Colon (tissue), 2 donors: ENCODE measurements around the gene ACTG1.
"Not testable (repeated sequence)": the region's sequence is repeated elsewhere in the genome, so short reads cannot be mapped to it uniquely, and the experiment has no call there.

ENCODE experiments used
- FAIRE-seq: peaks from 2 replicates; lab custom pipeline; 2012; peaks lifted over from hg19 to GRCh38; lab: Jason Lieb, UNC
- donor health status: control.
- donor health status: control.

Gene ACTG1

DNA sequence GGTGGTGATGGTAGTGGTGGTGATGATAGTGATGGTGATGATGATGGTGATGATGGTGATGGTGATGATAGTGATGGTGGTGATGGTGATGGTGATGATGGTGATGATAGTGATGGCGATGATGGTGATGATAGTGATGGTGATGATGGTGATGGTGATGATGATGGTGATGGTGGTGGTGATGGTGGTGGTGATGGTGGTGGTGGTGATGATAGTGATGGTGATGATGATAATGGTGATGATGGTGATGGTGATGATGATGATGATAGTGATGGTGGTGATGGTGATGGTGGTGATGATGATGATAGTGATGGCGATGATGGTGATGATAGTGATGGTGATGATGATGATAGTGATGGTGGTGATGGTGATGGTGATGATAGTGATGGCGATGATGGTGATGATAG is 19.4 kb upstream of the ACTG1 start:
- peak; percentile 66 for FAIRE-seq

DNA sequence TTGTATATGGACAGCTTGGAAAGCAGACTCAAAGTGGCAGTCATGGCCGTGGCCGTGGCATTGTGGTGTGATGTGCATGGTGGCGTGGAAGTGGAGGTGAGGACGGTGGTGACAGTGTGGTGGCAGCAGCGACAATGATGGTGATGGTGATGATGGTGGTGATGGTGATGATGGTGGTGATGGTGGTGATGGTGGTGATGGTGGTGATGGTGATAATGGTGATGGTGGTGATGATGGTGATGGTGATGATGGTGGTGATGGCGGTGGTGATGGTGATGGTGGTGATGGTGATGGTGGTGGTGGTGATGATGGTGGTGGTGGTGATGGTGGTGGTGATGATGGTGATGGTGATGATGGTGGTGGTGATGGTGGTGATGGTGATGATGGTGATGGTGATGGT is 18.4 kb upstream of the ACTG1 start:
- not testable (repeated sequence) for FAIRE-seq

DNA sequence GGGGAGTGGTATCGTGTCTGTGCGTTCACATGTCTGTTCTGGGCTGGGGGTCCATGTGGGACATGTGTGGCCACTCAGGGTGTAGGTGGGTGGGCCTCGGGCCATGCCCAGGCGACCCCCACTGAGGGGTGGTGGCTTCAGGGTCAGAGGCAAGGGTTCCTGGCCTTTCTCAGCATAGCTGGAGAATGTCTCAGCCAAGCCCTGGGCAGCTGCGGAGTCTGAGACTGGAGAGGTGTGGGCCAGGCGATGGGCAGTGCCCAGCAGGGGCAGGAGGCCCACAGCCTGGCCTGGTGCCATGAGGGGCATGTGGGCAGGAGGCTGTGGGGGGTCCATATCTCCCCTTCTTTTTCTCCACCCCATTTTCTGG is 16.8 kb upstream of the ACTG1 start:
- no peak for FAIRE-seq

DNA sequence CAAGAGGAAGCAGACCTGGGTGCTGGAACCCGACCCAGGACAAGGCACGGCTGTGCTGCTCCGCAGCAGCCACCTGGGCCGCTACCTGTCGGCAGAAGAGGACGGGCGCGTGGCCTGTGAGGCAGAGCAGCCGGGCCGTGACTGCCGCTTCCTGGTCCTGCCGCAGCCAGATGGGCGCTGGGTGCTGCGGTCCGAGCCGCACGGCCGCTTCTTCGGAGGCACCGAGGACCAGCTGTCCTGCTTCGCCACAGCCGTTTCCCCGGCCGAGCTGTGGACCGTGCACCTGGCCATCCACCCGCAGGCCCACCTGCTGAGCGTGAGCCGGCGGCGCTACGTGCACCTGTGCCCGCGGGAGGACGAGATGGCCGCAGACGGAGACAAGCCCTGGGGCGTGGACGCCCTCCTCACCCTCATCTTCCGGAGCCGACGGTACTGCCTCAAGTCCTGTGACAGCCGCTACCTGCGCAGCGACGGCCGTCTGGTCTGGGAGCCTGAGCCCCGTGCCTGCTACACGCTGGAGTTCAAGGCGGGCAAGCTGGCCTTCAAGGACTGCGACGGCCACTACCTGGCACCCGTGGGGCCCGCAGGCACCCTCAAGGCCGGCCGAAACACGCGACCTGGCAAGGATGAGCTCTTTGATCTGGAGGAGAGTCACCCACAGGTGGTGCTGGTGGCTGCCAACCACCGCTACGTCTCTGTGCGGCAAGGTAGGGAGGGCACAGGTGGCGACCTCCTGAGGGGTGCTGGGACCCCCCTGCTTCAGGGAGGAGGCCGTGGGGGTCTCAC is 16.2 kb upstream of the ACTG1 start:
- no peak for FAIRE-seq

DNA sequence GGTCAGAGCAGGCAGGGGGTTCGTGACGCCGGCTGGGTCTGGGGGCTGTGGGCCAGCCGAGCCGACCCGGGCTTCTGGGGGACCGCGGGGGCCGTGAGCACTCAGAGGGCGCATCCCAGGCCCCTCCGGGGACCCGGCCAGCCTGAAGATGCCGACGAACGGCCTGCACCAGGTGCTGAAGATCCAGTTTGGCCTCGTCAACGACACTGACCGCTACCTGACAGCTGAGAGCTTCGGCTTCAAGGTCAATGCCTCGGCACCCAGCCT is 15.7 kb upstream of the ACTG1 start:
- FAIRE-seq: no peak

DNA sequence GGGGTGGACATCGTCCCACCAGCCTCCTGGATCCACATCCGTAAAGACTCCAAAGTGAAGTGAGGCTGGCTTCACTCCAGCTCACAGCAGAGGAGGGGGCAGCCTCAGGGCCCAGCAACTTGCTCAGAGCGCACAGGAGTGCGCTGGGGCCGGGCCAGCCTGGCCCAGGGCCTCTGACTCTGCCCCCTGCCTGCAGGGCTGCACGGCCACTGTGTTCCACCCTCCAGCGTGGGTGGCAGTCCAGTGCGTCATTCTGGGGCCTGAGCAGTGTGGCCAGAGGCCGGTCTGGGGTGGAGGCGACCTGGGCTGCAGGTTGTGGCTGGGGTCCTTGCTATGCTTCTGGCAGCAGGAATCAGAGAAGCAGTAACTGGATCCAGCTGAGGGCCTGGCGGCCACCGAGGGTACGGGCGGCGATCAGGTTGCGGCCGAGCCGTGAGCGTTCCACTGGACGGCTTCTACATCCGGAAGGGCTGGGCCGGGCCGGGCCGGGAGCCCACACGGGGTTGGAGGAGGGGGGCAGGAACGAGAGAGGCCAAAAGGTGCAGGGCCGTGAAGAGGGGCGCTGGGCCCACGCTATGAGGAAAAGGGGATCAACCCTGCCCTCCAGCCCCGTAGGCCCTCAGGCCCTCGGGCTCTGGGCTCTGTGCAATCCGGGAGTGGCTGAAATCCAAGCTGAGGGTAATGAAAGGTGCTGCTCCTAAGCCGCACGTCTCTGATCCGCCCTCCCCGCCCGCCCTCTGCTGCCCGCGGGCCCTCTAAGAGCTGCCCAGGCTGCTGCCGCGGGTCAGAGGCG is 15.2 kb upstream of the ACTG1 start, which contains the start of gene FSCN2:
Gene FSCN2 (plus strand): TSS at position 787 of the 793 bp plus-strand sequence. CDS start 155 bp downstream, outside the sequence.
- no peak for FAIRE-seq

DNA sequence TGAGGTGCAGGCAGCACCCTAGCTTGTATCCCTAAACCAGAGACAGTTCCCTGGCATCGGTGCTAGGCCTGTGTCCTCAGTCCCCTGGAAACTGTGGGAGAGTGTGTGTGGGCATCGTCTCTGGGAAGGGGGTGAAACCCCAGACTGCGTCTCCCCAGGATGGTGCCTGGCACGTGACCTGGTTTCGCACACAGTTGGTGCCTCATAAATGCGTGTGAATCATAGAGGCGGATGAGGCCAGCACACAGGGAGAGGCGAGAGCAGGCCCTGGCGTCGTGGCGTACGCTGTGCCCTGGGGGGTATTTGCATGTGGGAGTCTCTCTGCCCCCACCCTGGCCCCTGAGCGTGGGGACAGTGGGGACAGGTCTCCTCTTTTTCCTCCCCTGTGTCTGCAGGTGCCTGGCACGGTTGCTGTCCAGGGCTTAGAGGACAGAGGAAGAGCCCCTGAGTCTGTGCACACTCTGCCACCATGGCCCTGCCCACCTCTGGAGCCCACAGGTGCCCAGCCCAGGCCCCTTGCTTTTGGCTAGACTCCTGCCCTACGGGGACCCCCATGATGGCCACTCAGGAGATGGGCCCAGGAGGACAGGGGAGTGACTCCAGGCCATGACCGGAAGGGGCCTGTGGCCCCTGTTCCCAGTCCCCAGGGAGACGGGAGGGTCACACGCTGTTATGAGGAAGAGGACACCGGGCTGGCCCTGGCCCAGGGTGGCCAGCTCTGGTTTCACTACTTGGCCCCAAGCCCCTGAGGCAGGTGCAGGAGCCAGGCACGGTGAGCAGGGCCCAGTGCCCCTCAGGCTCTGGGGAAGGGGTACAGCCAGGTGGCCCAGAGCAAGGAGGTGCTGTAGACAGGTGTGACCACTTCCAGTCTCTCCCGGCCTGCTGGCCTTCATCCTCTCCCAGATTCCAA is 14.3 kb upstream of the ACTG1 start:
- no peak for FAIRE-seq

DNA sequence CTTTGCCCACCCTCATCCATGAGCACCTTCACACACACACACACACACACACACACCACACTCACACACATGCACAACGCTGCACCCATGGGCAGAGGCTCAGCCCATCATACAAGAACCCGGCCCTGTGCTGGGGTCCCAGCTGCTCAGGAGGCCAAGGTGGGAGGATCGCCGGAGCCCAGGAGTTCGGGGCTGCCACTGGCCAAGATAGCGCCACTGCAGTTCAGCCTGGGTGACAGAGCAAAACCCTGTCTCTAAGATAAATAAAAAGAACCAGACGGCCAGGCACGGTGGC is 12.2 kb upstream of the ACTG1 start:
- no peak for FAIRE-seq

DNA sequence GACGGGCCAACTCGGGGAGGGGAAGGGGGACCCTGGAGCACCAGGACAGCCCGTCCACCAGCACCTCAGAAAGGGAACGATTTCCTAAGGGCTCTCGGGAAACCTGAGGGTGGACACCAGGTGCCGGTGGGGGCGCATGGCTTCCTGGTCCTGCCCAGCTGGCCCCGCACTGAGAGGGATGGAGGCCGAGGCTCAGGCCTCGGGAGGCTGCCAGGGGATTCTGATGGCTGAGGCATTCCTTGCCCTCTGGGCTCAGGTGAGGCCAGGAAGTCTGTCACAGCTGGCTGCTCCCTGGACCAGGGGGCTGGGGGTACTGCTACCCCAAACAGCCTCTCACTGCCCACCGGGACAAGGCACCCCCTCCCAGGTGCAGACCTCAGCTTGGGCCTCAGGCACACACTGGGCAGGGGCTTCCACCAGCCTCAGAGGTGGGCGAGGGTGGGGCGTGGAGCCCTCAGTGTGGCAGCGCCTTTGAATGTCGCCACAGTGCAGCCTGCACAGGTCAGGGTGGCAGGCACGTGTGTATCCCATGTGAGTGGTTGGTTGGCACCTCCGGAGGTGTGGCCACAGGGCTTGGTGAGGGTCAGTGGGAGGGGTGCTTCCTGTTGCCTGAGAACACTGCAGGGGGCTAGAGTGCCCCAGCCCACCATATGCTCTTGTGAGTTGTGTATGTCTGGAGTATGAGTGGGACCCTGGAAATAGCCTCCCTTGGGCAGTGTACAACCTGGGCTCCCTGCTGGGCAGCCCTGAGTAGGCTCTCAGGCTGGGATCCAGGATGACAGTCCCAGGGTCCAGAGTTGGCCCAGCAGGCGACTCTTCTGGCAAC is 11.7 kb upstream of the ACTG1 start:
- no peak for FAIRE-seq

DNA sequence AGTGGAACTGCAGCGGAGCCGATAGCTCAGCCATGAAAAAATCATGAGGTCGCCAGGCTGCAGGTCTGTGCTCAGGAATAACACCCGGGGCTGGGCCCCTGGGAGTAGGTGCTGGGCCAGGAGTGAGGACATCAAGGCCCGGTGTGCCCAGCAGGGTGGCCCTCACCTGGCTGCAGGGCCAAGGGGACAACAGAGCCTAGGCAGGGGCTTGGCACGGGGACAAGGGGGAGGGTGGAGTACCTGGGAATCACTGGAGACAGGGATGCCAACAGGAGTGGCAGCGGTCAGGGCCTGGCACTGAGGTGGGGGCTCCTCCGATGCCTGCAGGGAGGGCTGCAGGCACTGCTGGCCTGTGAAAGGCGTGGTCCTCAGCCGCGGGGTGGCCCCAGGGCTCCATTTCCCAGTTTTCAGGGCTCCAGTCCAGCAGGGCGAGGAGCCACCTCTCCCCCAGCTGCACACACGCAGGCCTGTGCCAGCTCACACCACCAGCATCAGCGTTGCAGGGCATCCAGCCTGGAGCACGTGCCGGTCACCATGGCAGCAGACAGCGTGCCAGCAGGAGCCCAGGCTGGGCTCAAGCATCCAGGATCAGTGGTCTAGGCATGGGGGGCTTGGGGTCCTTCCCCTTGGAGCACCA is 10.9 kb upstream of the ACTG1 start:
- FAIRE-seq: no peak

DNA sequence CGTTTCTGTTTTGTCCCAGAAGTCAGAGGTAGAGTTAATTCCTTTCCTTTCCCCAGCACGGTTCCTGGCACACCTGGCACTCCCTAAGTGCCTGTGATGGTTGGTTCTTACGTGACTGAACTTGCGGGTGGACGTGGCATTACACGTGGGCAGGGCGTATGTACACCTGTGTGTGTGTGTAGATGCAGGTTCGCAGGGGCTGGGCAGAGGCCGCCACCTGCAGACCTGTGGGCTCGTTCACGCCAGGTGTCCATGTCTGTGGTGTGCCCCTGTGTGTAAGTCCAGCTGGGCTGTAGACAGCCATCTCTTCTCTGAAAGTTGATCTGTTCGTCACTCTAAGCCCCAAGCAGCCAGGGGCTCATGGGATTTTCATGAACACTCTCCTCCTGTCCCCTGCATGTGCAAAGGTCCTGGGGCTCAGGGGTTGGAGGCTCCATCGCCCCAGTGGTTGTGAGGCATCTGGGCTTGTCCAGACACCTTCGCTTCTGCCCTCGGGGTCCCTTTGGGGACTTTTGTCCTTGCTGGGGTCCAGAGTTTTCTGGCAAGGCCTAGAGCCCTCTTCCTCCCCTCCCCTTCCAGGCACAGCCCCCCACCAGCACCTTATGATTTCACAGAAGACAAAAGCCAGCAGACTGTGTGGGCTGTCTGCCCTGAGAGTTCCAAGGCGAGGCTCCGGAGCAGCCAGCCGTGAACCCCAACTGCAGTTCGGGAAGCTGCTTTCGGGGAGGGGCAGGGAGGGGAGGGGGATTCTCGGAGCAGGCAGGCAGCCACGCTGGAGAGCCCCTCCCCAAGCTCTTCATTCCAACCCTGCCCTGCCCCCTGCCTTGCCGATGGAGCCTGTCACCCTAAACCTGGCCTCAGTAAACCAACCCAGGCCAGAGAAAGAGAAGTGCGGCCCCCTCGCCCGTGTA is 10.1 kb upstream of the ACTG1 start:
- FAIRE-seq: no peak

DNA sequence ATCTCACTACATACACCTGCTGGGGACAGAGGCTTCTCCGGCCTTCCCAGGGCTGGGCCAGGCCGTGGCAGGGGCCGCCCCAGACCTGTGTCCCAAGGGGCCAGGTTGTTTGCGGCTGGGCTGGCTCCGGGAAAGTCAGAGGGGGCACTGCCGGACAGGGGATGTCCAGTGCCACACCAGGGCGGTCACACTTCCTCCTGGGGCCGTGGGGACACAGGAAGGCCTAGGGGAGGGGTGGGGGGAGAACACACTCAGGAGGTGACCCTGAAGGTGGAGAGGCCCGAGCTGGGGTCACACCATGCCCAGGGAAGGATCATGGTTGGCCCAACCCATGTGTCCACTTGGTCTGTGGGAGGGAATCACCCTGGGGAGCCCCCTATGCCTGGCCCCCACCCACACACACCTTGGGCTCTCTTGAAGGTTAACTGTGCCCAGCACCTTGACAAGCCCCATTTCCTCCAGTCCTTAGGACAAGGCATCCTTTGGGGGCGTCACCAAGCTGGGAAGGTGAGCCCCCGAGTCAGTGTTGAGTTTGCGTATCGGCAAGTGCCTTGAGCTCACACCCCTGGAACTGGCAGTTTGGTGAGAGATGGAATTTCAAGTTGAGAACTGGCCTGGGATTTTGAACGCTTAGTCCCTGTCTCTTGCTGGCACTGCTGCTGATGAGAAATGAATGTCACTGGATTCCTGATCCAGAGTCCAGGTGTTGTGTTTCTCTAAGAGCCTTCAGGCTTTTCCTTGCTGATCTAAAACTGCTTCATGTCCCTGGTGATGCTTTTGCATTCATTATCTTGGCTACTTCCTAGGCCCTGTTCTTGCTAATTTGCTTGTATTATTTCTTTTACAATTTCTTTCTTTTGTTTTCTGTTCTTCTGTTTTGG is 7.7 kb upstream of the ACTG1 start:
- FAIRE-seq: no peak

DNA sequence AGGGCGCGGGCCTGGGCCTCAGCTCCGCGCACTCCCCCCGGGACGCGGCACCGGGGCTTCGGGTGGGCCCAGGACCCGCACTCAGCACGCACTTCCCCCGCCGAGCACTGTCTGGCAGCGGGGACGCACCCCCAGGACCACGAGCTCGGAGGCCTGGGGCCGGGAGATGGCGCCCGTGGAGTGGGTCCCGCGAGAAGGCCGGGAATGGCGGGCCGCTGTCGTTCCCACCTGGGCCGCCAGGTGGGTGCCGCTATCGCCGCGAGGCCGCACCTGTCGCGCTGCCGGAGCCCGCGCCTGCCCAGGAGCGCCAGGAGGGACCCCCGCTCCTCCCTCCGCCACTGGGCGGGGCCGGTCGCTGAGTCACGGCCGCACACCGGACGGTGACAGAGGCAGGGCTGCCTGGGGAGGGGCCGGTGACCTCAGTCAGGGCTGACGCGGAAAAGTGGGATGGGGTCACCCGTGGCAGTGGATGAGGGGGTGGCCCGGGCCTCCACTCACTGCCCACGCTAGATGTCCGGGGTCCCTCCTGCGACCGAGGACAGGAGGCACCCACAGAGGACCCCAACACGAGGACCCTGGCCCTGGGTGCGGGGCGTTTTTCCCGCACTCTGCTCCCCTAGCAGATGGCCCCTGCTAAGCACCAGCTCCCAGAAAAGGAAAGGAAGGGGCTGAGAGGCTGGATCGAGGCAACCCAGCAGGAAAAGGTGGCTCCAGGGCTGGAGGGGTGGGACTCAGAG is 6.9 kb upstream of the ACTG1 start:
- no peak for FAIRE-seq

DNA sequence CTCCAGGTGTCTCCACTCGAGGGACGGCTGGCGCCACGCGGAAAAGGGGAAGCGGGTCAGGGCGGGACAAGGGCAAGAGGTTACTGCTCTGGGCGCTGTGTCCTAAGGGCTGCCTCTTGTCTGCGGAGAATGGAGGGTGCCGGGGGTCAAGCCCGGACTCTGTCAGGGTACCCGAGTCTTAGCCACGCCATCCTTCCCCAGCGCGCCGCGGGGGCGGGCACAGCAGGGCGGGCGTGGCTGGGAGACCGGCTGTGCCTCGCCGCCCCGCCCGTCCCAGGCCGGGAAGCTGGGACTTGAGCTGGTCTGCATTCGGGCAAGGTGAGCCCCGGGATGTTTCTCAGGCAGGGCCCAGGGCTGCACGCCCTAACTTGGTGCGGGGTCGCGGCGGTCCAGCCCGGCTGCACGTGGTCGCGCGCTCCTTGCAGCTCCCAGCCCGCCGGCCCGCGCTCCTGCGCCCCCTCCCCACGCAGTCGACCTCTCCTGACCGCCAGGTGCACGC is 6.2 kb upstream of the ACTG1 start:
- no peak for FAIRE-seq

DNA sequence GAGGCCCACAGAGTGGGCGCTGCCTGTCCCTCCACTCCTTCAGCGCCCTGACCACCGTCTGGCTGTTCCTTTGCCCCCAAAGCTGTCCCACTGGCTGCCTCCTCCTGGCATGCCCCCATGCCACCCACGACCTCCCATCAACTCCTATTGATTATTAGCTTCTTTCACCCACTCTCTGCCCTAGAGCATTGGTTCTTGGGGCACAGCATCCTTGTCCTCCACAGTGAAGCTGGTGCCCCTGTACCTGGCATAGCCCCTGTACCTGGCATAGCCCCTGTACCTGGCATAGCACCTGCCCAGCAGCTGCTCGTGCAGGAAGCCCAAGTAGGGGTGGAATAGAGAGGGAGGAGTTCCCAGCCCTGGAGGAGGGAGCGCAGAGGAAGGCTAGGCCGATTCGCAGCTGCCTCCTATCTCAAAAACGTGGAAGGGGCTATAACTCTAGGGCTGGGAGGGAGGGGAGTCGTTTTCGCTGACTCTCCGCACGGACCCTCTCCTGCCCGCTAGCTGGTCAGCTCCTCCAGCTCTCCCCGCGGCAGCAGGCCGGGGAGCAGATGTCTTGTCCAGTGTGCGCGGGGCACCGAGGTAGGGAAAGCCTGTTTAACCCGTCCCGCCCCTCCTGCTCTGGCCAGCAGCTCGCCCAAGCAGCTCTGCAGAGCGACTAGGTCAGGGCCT is 5.7 kb upstream of the ACTG1 start:
- FAIRE-seq: no peak

DNA sequence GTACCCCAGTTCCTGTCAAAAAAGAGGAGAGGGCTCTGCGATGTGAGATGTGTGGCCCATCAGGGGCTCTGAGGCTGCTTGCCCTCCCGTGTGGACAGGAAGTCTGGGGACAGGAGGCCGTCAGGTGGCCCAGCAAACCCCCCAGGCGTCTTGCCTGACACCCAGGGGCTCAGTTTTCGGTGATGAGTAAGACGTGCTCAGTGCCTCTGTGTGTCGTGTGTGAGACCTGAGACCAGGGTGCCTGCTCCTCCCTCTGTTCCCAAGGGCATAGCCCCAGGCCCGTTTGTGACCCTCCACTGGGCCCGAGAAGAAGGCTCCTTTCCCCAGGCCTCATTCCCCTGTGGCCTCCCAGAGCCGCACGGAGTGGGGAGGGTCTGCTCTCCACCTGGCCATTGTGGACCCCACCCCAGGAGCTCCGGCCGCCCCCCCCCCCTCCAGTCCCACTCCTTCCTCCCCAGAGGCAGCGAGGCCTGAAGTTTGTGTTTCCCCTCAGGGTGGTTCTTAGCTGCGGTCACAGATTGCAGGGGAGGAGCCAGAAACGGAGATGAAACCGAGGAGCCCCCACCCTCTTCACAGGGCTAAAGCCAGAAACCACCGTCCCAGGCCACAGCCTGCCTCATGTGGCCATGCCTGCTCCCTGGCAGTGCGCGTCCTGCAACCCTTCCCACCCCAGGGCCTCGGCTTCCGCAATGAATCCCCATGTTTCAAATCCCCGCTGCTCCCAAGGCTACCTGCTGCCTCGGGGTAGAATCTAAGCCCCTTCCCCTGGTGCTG is 4.9 kb upstream of the ACTG1 start:
- FAIRE-seq: no peak

DNA sequence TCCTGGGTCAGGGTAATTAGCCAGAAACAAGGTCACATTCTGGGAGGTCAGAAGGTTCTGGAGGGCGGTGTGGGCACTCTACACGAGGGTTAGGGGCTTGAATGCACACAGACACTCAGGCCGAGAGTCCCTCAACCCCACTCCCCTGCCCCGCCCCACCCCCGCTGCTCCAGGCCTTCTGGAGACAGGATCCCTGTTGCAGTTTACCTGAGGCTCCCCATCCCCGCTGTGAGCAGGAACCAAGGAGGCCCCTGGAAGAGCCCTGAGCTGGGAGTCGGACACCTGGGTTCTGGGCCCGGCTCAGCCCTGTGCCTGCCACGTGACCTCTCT is 4.4 kb upstream of the ACTG1 start:
- FAIRE-seq: no peak
